NCI-H526 (cell line): ENCODE results near the gene MAGEB10.
"Not testable (repeated sequence)": the region's sequence is repeated elsewhere in the genome, so short reads cannot be mapped to it uniquely, and the experiment has no call there.

Experiments used
- DNase-seq, 2 experiments: peaks; one replicate each; lab custom pipeline; 2025; lab: John Stamatoyannopoulos, UW

MAGEB10 gene, protein sequence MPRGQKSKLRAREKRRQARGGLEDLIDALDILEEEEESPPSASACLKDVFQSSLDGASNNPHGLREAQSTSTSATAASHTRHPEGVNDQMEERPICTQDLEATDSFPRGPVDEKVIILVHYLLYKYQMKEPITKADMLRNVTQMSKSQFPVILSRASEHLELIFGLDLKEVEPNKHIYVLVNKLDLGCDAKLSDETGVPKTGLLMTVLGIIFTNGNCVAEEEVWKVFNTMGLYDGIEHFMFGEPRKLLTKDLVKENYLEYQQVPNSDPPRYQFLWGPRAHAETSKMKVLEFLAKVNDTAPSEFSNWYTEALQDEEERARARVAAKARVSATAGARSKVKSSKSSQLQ

DNA sequence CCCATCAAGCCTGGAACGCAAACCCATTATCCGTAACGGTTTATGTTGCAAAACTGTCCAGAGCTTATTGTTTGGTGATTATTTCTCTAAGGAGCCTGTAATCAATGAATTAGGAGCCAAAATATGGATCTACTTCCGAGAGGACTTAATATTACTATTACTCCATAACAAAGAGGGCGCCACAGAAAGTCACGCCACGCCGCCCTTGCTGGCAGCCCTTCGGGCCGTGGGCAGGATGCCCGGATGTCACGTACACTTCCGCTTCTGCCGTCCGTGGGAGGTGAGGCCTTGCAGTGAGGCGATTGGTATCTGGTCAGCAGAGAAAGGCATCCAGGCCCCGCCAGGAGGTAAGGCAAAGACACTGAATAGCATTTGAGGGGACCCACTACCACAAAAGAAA is at the start of gene MAGEB10:
TSS of gene MAGEB10 (plus strand) at position 301 of the 400 bp plus-strand sequence. CDS start 13,317 bp downstream, outside the sequence.
- no peak for DNase-seq

DNA sequence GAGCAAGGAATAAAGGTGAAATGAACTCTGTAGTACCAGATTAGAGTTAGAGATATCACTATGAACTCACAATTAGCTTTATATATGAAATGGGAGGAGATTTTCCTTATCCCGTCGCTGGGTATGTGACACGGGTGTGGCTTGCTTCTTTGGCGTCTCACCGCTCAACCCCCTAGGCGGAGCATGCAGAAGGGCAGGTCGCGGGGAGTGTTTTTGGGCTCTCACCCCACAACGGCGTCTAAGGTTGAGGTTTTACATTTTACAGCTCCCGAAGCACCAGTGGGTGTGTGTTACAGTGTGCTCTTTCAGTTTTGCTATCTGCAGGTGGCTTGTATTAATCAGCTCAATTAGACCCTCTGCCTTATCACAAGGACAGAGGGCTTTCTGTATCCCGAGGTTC is 42.1 kb upstream of the MAGEB10 start:
- DNase-seq: no peak

DNA sequence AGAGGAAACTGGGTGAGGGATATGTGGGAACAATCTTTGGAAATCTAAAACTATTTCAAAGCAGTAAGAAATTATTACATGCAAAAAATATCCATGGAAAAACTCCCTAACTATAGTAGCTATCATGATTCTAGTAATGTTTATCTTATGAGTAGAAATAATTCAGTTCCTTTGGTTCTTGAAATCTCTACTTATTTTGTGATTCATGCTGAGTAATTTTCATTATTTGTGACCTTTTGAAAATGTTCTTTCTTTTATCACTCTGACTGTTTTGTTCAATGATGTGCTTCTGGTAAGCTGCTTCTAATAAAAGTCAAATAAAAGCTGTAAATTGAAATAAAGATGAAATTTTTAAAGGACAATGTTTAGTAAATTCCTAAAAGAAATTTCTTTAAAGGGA is 40.4 kb upstream of the MAGEB10 start:
- DNase-seq: no peak

DNA sequence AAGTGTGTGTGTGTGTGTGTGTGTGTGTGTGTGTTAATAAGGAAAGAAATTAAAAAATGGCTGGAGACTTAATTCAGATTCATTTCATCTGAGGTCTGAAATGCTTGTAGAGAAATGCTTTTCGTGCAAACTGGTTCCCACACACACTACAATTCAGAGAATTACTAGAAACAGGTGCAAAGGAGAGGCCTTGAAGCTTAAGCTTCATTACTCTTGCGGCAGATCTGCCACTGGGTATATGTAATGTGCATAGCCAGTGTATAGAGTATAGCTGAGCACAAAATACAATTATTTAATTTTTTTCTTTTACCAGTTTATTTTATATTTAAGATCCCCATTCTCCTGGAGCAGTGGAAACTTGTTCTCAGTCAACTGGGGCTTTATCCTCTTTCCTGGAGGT is 31.8 kb upstream of the MAGEB10 start:
- DNase-seq: no peak

DNA sequence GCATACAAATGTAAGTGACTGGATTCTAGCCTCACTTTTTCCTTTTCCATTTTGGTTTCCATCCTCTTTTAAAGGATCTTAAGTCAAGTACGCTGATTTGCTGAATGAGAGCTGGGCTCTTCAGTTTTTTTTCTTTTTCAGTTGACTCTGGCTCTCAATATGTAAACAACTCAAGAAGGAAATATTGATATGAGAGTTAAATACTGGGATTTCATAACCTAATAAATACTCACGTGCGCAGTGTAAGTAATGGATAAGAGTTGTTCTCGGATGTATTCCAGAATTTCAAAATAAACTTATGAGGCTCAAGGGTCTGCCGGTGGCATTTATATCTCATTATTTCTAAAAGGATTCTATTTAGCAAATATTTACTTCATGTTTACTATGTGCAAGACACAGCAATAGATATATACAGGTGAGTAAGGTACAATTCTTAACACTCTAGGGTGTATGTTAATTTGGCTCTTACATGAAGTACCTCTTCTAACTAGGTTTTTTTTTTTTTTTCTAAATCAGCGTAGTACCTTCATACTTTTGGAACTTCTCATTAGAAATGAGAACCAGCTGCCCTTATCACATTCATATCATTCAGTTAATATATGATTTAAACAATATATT is 11.0 kb upstream of the MAGEB10 start:
- no peak for DNase-seq

DNA sequence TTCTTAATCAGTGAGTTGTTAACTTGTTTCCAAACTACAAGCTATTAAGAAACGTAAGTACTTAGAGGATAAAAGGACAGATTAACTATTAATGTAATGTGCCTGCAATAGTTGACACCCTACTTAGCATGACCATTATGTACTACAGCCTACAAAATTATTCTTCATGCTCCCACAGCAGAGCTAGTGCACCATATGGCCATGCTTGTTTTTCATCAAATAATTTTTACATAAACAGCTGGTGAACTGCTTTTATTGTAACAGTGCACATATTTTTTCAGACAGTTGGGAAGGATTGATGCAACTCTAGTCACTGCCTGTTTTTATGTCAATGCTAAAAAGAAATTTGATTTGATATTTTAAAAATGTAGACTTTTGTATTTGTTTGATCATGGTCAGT is 10.2 kb upstream of the MAGEB10 start:
- no peak for DNase-seq

DNA sequence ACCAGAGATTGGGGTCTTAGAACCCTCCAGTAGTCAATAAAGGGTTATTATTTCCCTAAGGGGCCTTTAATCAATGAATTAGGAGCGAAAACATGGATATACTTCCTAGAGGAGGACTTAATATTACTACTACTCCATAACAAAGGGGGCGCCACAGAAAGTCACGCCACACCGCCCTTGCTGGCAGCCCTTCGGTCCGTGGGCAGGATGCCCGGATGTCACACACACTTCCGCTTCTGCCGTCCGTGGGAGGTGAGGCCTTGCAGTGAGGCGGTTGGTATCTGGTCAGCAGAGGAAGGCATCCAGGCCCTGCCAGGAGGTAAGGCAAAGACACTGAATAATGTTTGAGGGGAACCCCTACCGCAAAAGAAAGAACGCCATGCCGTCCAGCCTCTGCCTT is 436 bp downstream of the MAGEB10 start:
- no peak for DNase-seq

DNA sequence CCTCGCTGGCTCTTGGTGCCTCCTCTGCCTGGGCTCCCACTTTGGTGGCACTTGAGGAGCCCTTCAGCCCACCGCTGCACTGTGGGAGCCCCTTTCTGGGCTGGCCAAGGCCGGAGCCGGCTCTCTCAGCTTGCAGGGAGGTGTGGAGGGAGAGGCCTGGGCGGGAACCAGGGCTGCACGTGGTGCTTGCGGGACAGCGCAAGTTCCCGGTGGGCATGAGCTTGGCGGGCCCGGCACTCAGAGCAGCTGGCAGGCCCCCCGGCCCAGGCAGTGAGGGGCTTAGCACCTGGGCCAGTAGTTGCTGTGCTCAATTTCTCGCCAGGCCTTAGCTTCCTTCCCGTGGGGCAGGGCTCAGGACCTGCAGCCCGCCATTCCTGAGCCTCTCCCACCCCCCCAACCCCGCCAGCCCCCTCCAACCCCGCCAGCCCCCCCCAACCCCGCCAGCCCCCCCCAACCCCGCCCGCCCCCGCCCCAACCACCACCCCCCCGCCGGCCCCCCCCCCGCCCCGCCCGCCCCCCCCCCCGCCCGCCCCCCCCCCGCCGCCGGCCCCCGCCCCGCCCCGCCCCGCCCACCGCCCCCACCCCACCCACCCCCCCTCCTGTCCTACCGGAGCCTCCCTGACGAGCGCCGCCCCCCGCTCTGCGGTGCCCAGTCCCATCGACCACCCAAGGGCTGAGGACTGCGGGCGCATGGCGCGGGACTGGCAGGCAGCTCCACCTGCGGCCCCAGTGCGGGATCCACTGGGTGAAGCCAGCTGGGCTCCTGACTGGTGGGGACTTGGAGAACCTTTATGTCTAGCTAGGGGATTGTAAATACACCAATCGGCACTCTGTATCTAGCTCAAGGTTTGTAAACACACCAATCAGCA is 1.4 kb downstream of the MAGEB10 start:
- DNase-seq: not testable (repeated sequence)

DNA sequence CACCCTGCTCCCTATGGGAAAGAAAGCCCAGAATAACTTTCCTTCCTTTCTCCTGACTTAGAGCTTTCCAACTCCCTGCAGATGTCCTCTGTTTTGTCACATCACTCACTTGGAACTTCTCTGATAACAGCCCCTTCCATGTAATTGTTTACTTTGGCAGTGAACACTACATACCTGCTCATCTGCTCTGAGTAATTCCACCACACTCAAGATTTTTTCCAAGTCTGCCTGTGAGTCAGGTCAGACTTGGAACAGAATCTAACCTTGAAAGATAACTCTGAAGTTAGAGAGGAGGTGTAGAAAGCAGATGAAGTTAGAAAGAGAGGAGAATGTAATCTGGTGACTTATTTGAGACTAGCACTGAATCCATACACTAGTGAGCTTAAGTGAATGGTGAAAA is 7.4 kb downstream of the MAGEB10 start:
- no peak for DNase-seq

DNA sequence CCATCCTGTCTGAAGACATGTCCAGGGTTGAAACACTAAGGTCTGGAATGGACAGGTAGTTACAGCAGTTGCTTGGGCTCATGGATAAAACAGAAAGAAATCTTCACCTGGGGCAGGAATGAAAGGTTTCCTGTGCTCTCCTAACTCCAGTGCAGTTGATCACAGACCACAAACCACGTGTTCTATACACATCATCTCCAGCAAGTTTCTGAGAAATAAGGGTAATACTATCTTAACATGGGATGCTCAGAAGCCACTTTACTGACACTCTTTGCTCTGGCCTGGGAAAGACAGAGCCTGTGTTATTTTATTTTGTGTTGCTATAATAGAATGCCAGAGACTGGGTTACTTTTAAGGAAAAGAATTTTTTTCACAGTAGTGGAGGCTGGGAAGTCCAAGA is 16.0 kb downstream of the MAGEB10 start:
- no peak for DNase-seq

DNA sequence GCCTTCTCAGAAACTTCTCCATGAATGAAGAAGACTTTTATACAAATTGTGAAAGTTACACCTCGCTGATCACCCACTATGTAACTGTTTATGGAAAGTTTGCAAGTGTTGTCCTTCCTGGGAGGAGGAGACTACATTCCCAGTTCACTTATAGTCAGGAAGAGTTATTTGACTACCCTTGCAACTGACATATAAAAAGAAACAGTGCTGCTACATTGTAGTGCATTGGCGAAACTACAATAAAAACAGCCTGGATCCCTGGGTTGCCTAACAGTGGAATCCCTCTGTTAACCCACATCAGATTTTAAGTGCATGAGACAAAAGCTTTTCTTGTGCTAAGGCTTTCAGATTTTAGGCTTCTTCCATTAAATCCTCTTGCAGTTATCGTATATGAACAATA is 30.4 kb downstream of the MAGEB10 start:
- no peak for DNase-seq

DNA sequence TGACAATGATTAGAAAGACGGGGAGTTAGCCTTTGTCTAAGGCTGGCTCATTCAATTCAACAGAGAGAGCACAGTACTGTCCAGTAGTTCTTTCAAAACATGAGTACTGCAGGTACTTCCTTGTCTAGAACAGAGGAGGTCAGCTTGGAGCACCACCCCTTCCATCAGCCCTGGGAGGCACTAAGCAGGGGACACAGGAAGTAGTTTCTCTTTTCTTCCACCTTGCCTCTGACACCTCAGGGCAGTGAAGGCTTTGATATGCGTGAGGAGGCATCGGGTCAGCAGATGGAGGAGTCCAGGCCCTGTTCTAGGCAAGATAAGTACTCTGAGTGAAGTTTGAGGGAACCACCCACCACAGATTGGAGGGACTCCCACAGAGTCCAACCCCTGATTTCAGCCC is 33.1 kb downstream of the MAGEB10 start:
- DNase-seq: no peak

DNA sequence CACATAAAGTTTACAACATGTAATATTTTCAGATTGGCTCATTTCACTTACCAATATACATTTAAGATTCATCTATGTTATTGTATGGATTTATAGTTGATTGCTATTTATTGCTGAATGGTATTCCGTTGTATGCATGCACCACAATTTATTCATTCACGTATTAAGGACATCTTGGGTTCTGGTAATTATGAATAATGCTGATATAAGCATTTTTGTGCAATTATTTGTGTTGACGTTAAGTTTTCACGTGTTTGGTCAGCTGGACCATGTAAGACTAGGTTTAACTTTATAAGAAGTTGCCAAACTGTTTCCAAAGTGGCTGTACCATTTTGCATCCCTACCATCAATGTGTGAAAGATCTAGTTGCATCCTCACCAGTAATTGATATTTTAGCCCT is 35.1 kb downstream of the MAGEB10 start:
- no peak for DNase-seq

DNA sequence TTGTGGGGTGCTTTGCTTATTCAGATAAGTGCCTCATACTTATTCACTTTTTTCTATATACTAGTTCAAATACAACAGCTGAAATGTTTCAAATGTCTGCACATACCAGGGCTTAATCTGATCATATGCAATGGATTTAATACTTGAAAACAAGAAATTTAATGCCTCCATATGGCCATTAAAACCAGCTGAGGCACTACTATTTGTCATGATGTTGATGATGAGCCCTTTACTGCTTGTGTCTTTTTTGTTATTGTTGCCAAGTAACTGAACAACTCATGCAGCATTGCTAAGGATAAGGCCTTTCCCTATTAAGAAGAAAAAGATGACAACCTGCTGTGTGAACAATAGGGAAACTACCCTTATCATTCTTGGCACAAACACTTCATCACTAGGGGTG is 52.5 kb downstream of the MAGEB10 start:
- no peak for DNase-seq

DNA sequence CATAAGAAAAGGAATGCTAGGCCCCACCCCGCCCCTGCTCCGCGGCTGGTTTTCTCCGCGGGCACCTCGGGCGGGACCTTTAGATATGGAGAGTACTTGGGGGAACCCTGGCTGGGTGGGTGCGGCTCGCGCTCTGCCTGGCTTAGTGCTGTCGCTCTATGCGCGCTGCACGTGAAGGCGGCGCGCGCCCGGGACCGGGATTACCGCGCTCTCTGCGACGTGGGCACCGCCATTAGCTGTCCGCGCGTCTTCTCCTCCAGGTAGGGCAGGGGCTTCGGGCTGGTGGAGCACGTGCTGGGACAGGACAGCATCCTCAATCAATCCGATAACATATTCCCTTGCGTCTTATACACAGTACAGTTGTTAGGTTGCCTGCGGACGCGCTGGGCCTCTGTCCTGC is 56.0 kb downstream of the MAGEB10 start:
- DNase-seq: no peak
